Stimulated activated CD8-positive, alpha-beta memory T cell treated with anti-CD3 and anti-CD28 coated beads, Interleukin-12 subunit alpha, Interleukin-12 subunit beta, amount 100 ng/mL, for 24 hours (primary cell): ENCODE data around the gene HABP4.

Experiments
- DNase-seq: peaks from one replicate; pipeline ENCODE4 v3.0.0-alpha.2; 2020; ENCODE audit errors: extremely low read depth

The HABP4 gene

DNA sequence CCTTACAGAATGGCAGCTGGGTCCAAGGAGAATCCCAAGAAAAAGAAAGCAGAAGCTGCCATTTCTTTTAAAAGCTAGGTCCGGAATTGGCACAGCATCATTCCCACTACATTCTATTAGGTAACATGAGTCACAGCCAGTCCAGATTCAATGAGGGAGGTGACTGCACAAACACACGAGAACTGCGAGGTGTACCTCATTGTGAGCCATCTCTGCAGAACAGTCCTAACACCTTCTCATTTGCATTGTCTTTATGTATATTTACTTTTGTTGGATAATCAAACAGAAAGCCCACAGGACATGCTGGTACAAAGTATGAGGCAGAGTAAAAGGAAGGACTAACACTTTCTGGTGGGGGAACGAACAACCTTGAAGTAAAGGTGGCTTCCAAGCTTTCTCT, 14.6 kb upstream of the HABP4 start:
- no peak for DNase-seq

DNA sequence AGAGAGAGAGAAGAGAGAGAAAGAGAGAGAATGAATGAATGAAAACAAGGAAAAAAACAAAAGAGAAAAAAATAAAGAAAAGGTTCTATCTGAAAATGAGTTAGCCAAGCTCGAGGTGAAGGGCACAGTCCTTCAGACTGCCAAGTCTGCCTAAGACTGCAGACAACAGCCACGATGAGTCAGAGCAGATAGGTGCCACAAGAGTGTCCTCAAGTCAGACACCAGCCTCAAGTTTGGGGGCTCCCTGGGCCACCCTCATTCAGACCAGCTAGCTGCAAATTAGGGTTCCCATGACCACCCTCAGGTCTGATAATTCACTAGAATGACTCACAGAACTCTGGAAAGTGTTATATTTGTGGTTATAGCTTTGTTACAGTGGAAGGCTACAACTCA, 13.9 kb upstream of the HABP4 start:
- DNase-seq = no peak

DNA sequence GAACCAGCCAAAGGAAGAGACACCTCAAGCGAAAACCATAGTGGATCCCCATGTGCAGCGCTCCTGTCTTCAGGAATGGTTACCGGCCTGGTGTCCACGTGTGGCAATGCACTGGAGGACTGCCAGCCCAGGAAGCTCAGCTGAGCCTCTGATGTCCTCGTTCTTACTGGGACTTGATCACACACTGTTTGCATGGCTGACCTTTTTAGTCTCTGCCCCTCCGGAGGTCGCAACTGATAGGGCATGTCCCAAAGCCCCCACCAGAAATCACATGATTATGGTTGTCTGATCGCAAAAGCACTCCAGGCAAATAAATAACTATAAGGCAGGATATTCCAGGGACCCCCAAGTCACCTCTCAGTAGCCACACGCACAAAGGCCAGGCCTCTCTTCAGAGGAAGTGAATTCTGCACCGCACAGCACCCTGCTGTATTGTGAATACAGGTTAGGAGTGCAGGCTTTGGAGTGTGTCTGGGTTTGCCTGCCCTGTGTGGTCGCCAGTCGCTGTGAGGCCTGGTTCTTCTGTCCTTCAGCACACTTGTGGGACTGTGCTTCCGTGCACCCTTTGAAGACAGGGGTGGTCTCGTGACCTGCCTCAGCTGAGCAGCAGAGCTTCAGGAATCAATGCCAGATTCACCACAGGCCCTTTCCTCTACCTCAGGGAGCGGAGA, 13.4 kb upstream of the HABP4 start:
- DNase-seq = no peak

DNA sequence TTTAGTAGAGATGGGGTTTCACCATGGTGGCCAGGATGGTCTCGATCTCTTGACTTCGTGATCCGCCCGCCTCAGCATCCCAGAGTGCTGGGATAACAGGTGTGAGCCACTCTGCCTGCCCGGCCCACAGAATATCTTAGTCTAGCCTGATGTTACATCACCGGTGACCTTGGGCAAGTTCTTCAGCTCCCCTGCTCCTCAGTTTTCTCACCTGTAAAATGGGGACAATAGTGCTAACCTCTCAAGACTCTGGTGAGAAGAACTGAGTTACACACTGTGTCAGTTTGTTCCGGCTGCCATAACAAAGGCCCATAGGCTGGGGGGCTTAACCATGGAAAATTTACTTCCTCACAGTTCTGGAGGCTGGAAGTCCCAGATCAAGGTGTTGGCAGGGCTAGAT, 12.5 kb upstream of the HABP4 start:
- DNase-seq = no peak

DNA sequence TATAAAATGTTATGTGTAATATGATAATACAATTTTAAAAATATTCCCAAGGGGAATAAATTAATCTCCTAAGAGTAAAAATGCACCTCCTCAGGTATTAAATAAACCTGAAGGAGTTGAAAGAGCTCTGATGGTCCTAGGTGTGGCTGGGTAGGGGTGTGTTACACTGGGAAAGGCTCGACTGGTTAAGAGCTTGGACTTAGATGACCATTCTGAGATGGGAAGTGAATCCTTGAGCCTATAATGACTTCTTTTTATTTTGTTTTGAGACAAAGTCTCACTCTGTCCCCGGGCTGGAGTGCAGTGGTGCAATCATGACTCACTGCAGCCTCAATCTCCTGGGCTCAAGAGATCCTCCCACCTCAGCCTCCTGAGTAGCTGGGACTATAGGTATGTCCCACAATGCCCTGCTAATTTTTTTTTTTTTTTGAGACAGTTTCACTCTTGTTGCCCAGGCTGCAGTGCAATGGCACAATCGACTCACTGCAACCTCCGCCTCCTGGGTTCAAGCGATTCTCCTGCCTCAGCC, 9.2 kb upstream of the HABP4 start:
- no peak for DNase-seq

DNA sequence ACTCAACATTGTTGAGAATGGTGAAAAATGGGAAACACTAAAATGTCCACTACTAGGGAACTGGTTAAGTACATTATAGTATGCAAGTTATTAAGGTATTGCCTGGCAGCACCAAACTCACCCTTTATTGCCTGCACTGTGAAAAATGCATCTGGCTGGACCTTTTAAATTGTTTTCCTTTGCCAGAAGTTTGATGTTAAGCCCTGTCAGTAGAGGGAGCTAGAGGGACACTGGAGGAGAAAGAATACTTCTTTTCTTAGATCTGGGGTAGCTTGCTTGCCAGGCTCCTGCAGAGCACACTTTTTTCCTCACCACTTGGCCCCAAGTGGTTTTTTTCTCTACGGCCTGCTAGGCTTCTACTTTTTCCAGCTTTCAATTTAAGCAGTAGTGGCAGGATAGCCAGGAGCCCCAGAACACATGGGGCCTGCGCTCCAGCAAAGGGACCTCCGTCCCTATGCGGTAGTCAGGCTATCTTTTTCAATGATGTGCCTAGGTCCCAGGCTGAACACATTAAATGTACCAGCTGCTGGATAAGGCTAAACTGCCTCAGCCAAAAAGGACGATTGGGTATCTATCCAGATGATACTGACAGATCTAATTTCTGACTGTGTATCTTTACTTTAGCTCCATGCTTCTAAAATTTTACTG, 8.0 kb upstream of the HABP4 start:
- no peak for DNase-seq

DNA sequence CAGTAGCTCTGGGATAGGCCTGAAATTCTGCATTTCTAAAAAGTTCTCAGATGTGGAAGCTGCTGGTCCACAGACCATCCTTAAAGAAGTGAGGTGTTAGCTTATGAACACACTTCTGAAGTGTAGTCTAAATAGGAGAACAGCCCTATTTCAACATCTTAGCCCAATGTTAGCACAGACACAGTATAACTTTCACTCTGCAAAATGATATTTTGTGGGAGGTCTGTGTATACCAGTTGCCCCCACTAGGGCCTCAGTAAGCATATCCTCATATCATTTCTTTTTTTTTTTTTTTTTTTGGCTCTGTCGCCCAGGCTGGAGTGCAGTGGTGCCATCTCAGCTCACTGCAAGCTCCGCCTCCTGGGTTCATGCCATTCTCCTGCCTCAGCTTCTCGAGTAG, 7.5 kb upstream of the HABP4 start:
- DNase-seq = no peak

DNA sequence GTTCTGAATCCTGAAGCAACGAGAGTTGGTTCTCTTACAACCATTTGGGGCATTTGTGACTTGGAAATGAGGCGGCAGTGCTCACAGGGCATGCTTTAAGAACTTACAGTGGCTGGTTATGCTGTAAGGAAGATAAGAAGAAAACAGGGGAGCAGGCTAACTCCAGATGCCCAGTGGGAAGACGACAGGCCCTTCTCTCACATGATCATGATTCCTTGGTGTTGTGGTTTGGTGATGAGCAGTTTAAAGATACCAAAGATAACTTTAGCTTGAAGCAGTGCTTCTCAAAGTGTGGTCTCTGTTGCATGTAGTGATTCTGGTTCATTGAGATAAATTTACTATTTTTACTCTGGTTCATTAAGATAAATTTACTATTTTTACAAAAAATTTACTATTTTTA, 2.6 kb upstream of the HABP4 start:
- DNase-seq = no peak

DNA sequence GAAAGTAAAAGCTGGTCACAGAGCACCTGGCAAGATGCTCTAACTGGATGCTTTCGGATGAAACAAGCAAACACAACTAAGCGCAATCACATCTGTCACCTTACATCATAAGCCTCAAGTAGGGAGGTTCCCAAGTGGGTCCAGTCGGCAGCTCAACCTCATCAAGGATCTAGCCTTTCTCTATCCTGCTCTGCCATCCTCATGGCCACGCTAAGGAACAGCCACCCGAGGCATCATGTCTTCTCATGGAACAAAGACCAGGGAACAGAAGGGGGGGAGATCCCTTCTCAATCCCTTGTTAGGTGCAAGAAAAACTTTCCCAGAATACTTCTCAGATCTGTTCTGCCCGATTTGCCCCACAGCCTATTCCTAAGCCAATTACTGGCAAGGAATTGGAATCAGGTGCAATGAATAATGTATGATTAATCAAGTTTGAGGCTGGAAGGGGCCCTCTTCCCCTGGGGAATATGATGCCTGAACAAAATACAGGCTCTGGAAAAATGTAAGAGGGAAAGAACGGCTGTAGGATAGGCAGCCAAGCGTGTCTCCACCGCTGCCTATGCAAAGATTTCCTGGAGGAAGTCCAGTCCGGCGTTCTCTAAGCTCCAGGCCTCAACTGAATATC, 1.3 kb upstream of the HABP4 start:
- DNase-seq = no peak

DNA sequence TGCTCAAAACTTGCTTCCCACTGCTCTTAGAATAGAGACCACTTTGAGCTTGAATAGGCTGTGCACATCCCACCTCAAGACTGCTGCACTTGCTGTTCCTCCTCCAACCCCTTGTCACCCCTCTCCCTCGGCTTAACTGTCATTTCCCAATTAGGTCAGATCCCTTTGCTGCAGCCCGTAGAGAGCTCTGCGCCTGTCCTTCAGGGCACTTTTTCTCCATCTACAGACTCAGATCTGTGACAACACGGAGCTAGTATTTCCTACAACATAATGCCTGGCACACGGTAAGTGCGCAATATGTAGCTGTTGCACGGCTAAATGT, 485 bp upstream of the HABP4 start:
- DNase-seq = no peak

DNA sequence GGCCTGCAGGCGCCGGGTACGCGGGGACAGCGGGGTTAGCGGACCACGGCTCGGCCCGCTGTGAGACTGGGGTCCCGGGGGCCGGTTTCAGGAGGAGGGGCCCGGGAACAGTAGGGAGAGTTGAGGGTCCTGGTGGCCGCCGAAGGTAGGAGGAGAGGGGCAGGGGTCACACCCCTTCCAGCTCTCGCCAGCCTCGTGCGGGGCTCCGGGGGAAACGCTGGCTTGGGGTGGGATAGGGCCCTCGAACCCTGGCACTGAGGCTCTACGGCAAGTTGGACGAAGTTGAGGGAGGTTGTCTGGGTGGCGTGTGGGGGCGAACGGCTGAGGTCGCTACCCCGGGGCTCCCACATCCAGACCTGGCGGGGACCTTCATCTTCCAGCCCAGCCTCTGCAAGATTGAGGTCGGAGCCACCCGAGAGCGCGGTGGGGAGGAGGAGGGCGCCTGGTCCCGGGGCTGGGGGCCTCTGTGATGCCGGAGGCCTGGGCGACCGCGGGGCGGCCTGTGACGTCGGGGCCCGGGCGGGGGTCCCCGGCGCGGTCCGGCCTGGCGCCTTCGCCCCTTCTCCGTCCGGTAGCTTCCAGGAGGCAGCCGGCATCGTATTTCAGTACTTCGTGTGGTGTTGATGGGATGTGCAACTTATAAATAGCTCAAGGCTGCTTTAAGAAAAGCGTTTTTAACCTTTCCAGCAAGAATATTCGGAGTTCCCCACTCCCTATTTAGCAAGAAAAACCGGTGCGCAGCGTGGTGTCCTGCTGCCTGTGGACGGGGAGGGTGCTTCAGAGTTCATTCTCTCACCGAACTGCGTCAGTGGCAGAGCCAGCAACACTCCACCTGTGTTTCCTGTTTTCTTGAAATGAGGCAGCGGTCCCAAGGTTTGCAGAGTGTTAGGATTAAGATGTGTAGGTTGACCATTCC, 902 bp downstream of the HABP4 start:
- DNase-seq = no peak

DNA sequence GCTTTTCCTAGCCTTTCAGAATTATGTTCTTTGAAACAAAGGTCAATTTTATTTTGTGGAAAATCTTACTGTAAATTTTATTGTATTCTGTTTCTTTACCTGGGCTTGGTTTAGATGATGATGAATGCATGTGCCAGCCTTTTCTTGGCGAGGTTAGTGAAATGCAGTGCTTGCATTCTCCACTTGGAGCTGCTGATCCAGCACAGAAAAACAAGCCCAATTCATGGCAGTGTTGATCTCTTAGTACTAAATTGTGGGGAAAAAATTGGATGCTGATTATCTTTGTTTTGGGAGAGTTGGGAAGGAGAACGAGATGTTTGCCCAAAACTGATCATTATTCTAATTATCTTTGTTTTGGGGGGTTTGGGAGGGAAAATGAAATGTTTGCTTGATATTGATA, 3.7 kb downstream of the HABP4 start:
- DNase-seq = no peak

DNA sequence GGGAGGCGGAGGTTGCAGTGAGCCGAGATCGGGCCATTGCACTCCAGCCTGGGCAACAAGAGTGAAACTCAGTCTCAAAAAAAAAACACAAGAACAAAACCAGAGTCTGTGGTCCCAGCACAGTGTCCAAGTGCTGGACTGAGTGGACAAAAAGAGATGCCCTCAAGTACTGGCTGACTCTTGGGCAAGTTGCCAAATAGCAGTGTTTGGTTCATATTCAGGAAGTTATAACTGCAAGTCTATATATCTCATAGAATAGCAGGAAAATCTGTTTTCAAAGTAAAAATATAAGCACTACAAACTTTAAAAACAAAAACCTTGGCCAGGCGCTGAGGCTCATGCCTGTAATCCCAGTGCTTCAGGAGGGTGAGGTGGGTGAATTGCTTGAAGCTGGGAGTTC, 7.3 kb downstream of the HABP4 start:
- DNase-seq = no peak

DNA sequence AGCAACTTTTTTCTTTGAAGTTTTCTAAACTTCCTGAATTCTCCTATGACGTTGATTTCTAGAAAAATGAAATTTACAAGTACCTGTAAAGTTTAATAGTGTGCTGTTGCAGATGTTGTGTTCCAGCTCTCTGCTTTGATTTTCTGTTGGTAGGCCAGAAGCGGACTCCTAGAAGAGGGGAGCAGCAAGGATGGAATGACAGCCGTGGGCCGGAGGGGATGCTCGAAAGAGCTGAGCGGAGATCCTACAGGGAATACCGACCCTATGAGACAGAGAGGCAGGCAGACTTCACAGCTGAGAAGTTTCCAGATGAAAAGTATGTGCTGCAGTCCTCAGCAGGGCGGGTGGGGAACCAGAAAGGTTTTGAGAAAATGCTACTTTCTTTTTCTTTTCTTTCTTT, 8.3 kb downstream of the HABP4 start:
- no peak for DNase-seq

DNA sequence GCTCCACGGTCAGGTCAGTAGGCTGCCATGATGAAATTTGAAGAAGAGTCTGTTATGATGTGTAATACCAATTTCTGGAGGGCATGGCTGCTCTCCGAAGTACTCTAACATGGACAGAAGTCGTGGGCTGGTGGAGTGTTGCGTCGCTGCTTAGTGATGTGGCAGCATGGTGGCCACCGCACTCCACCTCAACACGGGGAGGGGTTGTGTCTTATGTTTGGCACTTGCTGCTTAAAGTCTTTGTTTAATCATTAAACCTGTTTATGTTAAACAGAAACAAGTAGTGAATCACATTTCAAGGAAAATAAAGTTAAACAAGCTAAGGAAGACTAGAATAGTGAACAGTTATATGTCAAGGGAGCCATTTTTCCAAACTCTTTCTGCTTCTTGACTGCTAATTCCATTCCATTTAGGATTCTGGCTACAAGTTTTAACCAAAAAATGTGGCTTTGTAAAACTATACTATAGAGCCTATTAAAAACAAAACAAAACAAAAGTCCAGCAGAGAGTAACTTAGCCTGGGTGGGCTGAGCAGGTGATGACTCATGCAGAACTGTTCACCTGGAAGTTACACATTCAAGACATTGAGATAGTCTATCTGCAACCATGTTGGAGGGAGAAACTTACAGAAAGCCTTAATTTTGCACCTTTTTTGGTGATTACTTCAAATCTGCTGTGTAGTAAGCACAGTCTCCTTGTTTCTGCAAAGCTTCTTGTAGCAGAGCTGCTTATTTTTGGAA, 9.5 kb downstream of the HABP4 start:
- DNase-seq = no peak

DNA sequence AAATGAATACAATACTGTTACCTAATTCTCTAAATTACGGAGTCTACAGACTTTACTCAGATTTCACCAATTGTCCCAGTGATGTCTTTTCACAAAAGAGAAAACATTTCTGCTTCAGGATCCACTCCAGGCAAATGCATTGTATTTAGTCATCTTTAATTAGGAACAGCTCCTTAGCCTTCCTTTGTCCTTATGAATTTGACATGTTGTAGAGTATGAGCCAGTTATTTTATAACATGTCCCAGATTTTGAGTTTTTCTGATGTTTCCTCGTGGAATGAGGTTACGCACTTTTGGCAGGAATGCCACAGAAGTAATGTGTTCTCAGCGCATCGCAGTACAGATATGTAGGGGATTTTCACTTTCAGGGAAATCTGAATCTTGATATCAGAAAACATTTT, 10.5 kb downstream of the HABP4 start:
- no peak for DNase-seq

DNA sequence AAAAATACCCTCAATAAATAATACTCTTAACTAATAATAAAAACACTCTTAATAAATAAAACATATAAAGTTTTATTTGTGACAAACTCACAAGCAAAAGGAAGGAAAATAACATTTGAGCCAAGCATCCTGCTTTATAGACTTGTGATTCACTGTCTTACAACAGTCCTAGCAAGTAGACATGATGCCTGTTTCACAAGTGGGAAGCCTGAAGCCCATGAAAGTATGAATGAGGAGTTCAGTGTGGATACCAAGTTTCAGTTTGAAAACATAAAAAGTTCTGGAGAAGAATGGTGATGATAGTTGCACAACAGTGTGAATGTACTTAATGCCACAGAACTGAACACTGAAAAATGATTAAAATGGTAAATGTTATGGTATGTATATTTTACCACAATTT, 10.9 kb downstream of the HABP4 start:
- DNase-seq = no peak

DNA sequence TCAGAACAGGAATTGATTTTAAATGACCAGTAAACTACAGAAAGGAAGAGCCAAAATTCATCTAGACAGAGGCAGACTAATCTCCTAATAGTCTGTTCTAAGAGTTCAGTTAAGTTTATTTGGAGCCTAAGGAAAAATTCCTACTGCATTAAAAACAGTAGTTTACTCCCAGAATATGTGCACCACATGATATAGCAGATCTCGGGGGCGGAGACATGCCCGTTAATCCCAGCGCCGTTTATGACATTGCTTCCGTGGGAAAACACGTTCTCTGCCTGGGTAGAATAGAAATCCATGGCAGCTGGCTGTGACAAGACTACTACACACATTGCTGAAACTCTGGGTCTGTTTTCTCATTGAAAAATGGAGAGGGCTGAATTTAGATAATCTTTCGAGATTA, 11.4 kb downstream of the HABP4 start:
- no peak for DNase-seq

DNA sequence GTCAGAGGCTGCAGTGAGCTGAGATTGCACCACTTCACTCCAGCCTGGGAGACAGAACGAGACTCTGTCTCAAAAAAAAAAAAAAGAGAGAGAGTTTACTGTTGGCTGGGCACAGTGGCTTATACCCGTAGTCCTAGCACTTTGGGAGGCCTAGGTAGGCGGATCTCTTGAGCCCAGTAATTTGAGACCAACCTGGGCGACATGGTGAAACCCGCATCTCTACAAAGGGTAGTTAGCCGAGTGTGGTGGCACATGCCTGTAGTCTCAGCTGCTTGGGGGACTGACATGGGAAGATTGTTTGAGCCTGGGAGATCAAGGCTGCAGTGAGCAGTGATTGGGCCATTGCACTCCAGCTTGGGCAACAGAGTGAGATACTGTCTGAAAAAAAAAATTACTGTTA, 12.6 kb downstream of the HABP4 start:
- DNase-seq = no peak

DNA sequence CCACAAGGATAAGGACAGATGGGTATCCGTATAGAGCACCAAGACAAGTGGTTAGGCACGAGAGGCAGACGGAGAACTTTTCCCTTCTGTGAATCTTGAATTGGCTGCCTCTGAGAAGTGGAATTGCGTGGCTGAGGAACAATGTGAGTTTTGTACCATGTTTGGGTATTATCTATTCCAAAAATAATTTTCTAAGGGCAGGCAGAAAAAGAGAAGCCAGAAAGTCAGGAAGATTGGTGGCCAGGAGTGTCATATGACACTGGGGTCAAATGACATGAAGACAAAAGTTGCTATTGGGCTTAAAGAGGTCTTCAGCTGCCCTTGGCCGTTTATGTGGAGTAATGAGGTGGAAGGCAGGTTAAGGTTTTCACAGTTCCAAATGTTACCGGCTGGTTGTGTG, 14.5 kb downstream of the HABP4 start:
- no peak for DNase-seq

DNA sequence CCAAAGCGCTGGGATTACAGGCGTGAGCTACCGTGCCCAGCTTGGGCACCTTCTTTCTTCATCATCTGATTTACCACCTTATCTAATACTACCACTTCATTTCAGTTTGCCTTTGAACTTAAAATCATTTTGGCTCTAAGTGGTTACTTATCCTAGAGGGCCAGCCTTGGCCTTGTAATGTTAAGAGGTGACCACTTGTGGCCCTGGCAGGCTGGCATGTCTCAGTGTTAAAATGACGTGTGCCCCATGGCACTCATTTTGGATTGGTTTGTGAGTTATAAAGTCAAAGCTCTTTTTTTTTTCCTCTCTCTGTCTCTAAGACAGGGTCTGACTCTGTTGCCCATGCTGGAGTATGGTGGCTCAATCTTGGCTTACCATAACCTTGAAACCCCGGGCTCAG, 17.8 kb downstream of the HABP4 start:
- no peak for DNase-seq

DNA sequence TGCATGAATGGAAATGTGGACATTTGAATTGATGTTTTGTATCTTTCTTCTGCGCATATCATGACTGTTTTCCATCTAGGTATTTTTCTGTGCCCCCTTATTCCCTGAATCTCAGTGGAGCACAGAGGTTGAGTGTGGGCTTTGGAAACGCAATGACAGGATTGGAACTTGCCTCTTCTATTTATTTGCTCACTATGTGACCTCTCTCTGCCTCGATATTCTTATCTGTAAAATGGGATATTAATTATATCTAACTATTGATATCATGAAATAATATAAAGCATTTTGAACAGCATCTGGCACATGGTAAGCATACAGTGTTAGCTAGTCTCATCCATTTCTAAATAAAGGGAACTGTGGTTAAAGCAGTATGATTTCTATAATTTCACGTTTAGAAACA, 26.0 kb downstream of the HABP4 start:
- DNase-seq = no peak
